Calu3 (cell line): ENCODE results near the gene RLBP1. TPM values are rescaled to one million over a fixed set of nuclear protein-coding genes. Genes with fewer than 3 reads are reported as not detected.
A peak's percentile ranks its signal among the peaks of the same experiment; 100 is the strongest.
"Not testable (repeated sequence)": the region's sequence is repeated elsewhere in the genome, so short reads cannot be mapped to it uniquely, and the experiment has no call there.

Experiments
- Bru-seq: library from RNA; stranded (reverse); fragments of 400-500 nt; gene quantifications from one replicate; lab custom pipeline; 2021; lab: Mats Ljungman, UMichigan
- BruChase-seq, 2 experiments: library from RNA; stranded (reverse); fragments of 400-500 nt; gene quantifications; one replicate each; lab custom pipeline; 2021; lab: Mats Ljungman, UMichigan
- BruUV-seq: library from RNA; stranded (reverse); fragments of 400-500 nt; replicated peaks from 2 replicates; lab custom pipeline; 2021; lab: Mats Ljungman, UMichigan
- CTCF ChIA-PET: fragments of 300-600 bp; sonication (Branson Sonifier 250); formaldehyde crosslinking; loops from one replicate; lab custom pipeline; 2022; ENCODE audit warnings: antibody characterized with exemption; lab: Charles Lee
- DNase-seq: peaks from one replicate; pipeline ENCODE4 v3.0.0; 2022
- H3K27ac Mint-ChIP-seq: one replicate; pipeline ENCODE4 v1.8.0; 2022; ENCODE audit warnings: mixed read lengths; ENCODE audit not compliant: unreplicated experiment
- H3K27me3 Mint-ChIP-seq: one replicate; pipeline ENCODE4 v1.8.0; 2022; ENCODE audit warnings: mixed read lengths; ENCODE audit not compliant: unreplicated experiment
- H3K36me3 Mint-ChIP-seq: one replicate; pipeline ENCODE4 v1.8.0; 2022; ENCODE audit warnings: mild to moderate bottlenecking, moderate library complexity, mixed read lengths; ENCODE audit not compliant: insufficient read depth, unreplicated experiment
- H3K4me1 Mint-ChIP-seq: one replicate; pipeline ENCODE4 v1.8.0; 2022; ENCODE audit warnings: mild to moderate bottlenecking, low read depth, mixed read lengths; ENCODE audit not compliant: unreplicated experiment
- H3K4me3 Mint-ChIP-seq: one replicate; pipeline ENCODE4 v1.8.0; 2022; ENCODE audit warnings: mild to moderate bottlenecking, low read depth, moderate library complexity, mixed read lengths; ENCODE audit not compliant: unreplicated experiment
- H3K9me3 Mint-ChIP-seq: one replicate; pipeline ENCODE4 v1.8.0; 2022; ENCODE audit warnings: low read depth, mixed read lengths; ENCODE audit not compliant: unreplicated experiment
- CTCF ChIP-seq: fragments of 200-600 bp; IDR thresholded peaks from one replicate; pipeline ENCODE4 v1.8.0; 2022; ENCODE audit warnings: antibody characterized with exemption; ENCODE audit not compliant: unreplicated experiment
- intact Hi-C: fragments of 100-400 bp; cut with micrococcal nuclease; formaldehyde crosslinking; loops from one replicate; pipeline ENCODE4 v1.10.0; 2022; ENCODE audit not compliant: unreplicated experiment
- long read RNA-seq: library from polyadenylated mRNA; stranded (forward); transcript quantifications from one replicate; pipeline ENCODE4 v2.0.0, GENCODE V29; 2022
- total RNA-seq: library from RNA; stranded (reverse); gene quantifications from 2 replicates; pipeline ENCODE4 v1.2.3, GENCODE V29; 2022

RLBP1 gene
- total RNA-seq (not detected in 2 replicates), Bru-seq, nascent RNA (percentile 10 among the genes with signal in this experiment), BruChase-seq, experiment 1, labeled RNA remaining after a 6-hour chase (not detected), BruChase-seq, experiment 2, labeled RNA remaining after a 2-hour chase (percentile 7 among the genes with signal in this experiment)
- long read RNA-seq: 0 reads

GRCh38 chr15:89221543-89221942 lies at the start of gene RLBP1:
Gene RLBP1, minus strand, starts transcription at chr15:89221579. Its CDS starts 2,604 bp downstream, at chr15:89218975.
- no TSS peak for BruUV-seq
- CTCF ChIA-PET: interaction anchor here (0.7 kb wide), 2 partner anchors 188 to 367 kb away, joined by 3 to 4 read pairs; no protein-coding TSS in a partner anchor
- H3K27ac Mint-ChIP-seq: no peak within 1 kb of the TSS
- no peak for TF ChIP-seq CTCF
- peaks cover 18% of the 10 kb centered on the region for H3K27me3 Mint-ChIP-seq
- peak; percentile 32 for DNase-seq
- H3K9me3 Mint-ChIP-seq: no peaks in the 10 kb centered on the region
- no peaks in the 10 kb centered on the region for H3K4me1 Mint-ChIP-seq
- H3K36me3 Mint-ChIP-seq: no peaks in the 10 kb centered on the region
- intact Hi-C loops: no loop called here
- H3K4me3 Mint-ChIP-seq: no peak within 1 kb of the TSS

GRCh38 chr15:89250142-89250541 lies 28.8 kb upstream of the RLBP1 start:
- CTCF ChIA-PET, H3K4me3 Mint-ChIP-seq: not testable (repeated sequence)
- peaks cover 34% of the 10 kb centered on the region for H3K36me3 Mint-ChIP-seq

GRCh38 chr15:89248584-89248983 lies 27.2 kb upstream of the RLBP1 start:
- intact Hi-C loops: no loop called here
- no TSS peak for BruUV-seq

More at GRCh38 chr15:89250142-89250541, 28.8 kb upstream of the RLBP1 start:
- intact Hi-C loops, BruUV-seq, DNase-seq, H3K9me3 Mint-ChIP-seq, H3K27me3 Mint-ChIP-seq, H3K27ac Mint-ChIP-seq: not testable (repeated sequence)
- H3K4me1 Mint-ChIP-seq: peaks cover 19% of the 10 kb centered on the region

GRCh38 chr15:89247446-89247845 lies 26.1 kb upstream of the RLBP1 start:
- CTCF ChIA-PET: interaction anchor here (0.6 kb wide), 1 partner anchor 20 kb away, joined by 4 read pairs; no protein-coding TSS in a partner anchor
- Mint-ChIP-seq H3K9me3 (no peaks in the 10 kb centered on the region), H3K27ac (no peak overlapping the region), H3K4me3 (no peak overlapping the region), H3K27me3 (peaks cover 9% of the 10 kb centered on the region), H3K36me3 (peaks cover 54% of the 10 kb centered on the region), H3K4me1 (peaks cover 29% of the 10 kb centered on the region)
- BruUV-seq: no TSS peak
- intact Hi-C loops: no loop called here
- DNase-seq: no peak
- no peak for TF ChIP-seq CTCF

More at GRCh38 chr15:89248584-89248983, 27.2 kb upstream of the RLBP1 start:
- Mint-ChIP-seq H3K27ac (no peak overlapping the region), H3K36me3 (peaks cover 50% of the 10 kb centered on the region), H3K4me3 (no peak overlapping the region), H3K4me1 (peaks cover 22% of the 10 kb centered on the region), H3K27me3 (peaks cover 1% of the 10 kb centered on the region), H3K9me3 (no peaks in the 10 kb centered on the region)
- TF ChIP-seq CTCF: no peak
- no peak for DNase-seq
- CTCF ChIA-PET: no interaction called here

GRCh38 chr15:89244574-89244903 lies 23.2 kb upstream of the RLBP1 start:
- Mint-ChIP-seq H3K27me3 (peaks cover 23% of the 10 kb centered on the region), H3K4me3 (peak overlapping the region; percentile 91), H3K36me3 (peaks cover 39% of the 10 kb centered on the region), H3K27ac (peak overlapping the region; percentile 79), H3K9me3 (no peaks in the 10 kb centered on the region), H3K4me1 (peaks cover 29% of the 10 kb centered on the region)
- intact Hi-C loops: no loop called here
- TF ChIP-seq CTCF: no peak
- BruUV-seq: no TSS peak
- no peak for DNase-seq
- CTCF ChIA-PET: interaction anchor here (0.6 to 3.0 kb wide), 7 partner anchors 8 to 340 kb away, joined by 3 to 28 read pairs (median 4); no protein-coding TSS in a partner anchor
